ENCODE data around the gene GET3. TPM values are rescaled to one million over a fixed set of nuclear protein-coding genes. Genes with fewer than 3 reads are reported as not detected.
"Not testable (repeated sequence)": the region's sequence is repeated elsewhere in the genome, so short reads cannot be mapped to it uniquely, and the experiment has no call there.

Gene GET3
- total RNA-seq, 1 donor from 2014 or later = 107 TPM

- H3K36me3 ChIP-seq (ENCODE audit: control insufficient read depth, insufficient read depth, low read length) = peaks cover 32% of the 10 kb centered on the region
- no peak overlapping the region for H3K4me3 ChIP-seq (ENCODE audit: low read depth, low read length)
- TF ChIP-seq CTCF (IDR thresholded peaks at IDR 0.05; ENCODE audit: insufficient read depth, low read length, severe bottlenecking) = no peak
- FAIRE-seq (no peak), DNase-seq (ENCODE audit: low read depth) (no peak)
- no peaks in the 10 kb centered on the region for H3K27me3 ChIP-seq (ENCODE audit: control insufficient read depth, insufficient read depth, low read length)
Observed at GRCh38 chr19:12708641-12709040, 28.7 kb upstream of the GET3 start.

- Histone ChIP-seq H3K4me3 (ENCODE audit: low read depth, low read length) (no peak overlapping the region), H3K36me3 (ENCODE audit: control insufficient read depth, insufficient read depth, low read length) (peaks cover 39% of the 10 kb centered on the region), H3K27me3 (ENCODE audit: control insufficient read depth, insufficient read depth, low read length) (no peaks in the 10 kb centered on the region)
- DNase-seq (ENCODE audit: low read depth) (no peak), FAIRE-seq (no peak)
- TF ChIP-seq CTCF (IDR thresholded peaks at IDR 0.05; ENCODE audit: insufficient read depth, low read length, severe bottlenecking) = no peak
Observed at GRCh38 chr19:12711187-12711586, 26.1 kb upstream of the GET3 start.

GRCh38 chr19:12712077-12712476 is 25.2 kb upstream of the GET3 start:
- H3K27me3 ChIP-seq (ENCODE audit: control insufficient read depth, insufficient read depth, low read length); DNase-seq (ENCODE audit: low read depth); H3K4me3 ChIP-seq (ENCODE audit: low read depth, low read length); FAIRE-seq: not testable (repeated sequence)
- H3K36me3 ChIP-seq (ENCODE audit: control insufficient read depth, insufficient read depth, low read length) = peaks cover 40% of the 10 kb centered on the region

GRCh38 chr19:12713304-12713703 is 24.0 kb upstream of the GET3 start:
- H3K36me3 ChIP-seq (ENCODE audit: control insufficient read depth, insufficient read depth, low read length) = peaks cover 40% of the 10 kb centered on the region
- not testable (repeated sequence) for H3K27me3 ChIP-seq (ENCODE audit: control insufficient read depth, insufficient read depth, low read length); FAIRE-seq; H3K4me3 ChIP-seq (ENCODE audit: low read depth, low read length); DNase-seq (ENCODE audit: low read depth)

- no peaks in the 10 kb centered on the region for H3K27me3 ChIP-seq (ENCODE audit: control insufficient read depth, insufficient read depth, low read length)
- peaks cover 45% of the 10 kb centered on the region for H3K36me3 ChIP-seq (ENCODE audit: control insufficient read depth, insufficient read depth, low read length)
- H3K4me3 ChIP-seq (ENCODE audit: low read depth, low read length) = no peak overlapping the region
- FAIRE-seq (no peak), DNase-seq (ENCODE audit: low read depth) (no peak)
- TF ChIP-seq CTCF (IDR thresholded peaks at IDR 0.05; ENCODE audit: insufficient read depth, low read length, severe bottlenecking) = no peak
Observed at GRCh38 chr19:12715102-12715501, 22.2 kb upstream of the GET3 start.

- H3K27me3 ChIP-seq (ENCODE audit: control insufficient read depth, insufficient read depth, low read length) = no peaks in the 10 kb centered on the region
- FAIRE-seq (no peak), DNase-seq (ENCODE audit: low read depth) (no peak)
- no peak for TF ChIP-seq CTCF (IDR thresholded peaks at IDR 0.05; ENCODE audit: insufficient read depth, low read length, severe bottlenecking)
- peaks cover 40% of the 10 kb centered on the region for H3K36me3 ChIP-seq (ENCODE audit: control insufficient read depth, insufficient read depth, low read length)
- H3K4me3 ChIP-seq (ENCODE audit: low read depth, low read length) = no peak overlapping the region
Observed at GRCh38 chr19:12715929-12716328, 21.4 kb upstream of the GET3 start.

GRCh38 chr19:12720296-12720695 is 17.0 kb upstream of the GET3 start:
- no peak for TF ChIP-seq CTCF (IDR thresholded peaks at IDR 0.05; ENCODE audit: insufficient read depth, low read length, severe bottlenecking)
- Histone ChIP-seq H3K4me3 (ENCODE audit: low read depth, low read length) (peak overlapping the region; percentile 89), H3K36me3 (ENCODE audit: control insufficient read depth, insufficient read depth, low read length) (peaks cover 19% of the 10 kb centered on the region), H3K27me3 (ENCODE audit: control insufficient read depth, insufficient read depth, low read length) (no peaks in the 10 kb centered on the region)
- no peak for FAIRE-seq
- no peak for DNase-seq (ENCODE audit: low read depth)

Data from bronchial epithelial cell (primary cell).